ENCODE results near the gene SLC9C2.
A peak's percentile ranks its signal among the peaks of the same experiment; 100 is the strongest.
"Not testable (repeated sequence)": the region's sequence is repeated elsewhere in the genome, so short reads cannot be mapped to it uniquely, and the experiment has no call there.

The SLC9C2 gene

GRCh38 chr1:173514503-173514902, 88.4 kb downstream of the SLC9C2 start:
- not testable (repeated sequence) for H3K9ac ChIP-seq (ENCODE audit: low read length); H3K27ac ChIP-seq (ENCODE audit: low read length); H3K36me3 ChIP-seq (ENCODE audit: control insufficient read depth, low read depth, low read length); H3K27me3 ChIP-seq (ENCODE audit: control insufficient read depth, insufficient read depth, low read length); H3K4me3 ChIP-seq (ENCODE audit: low read length); H3K9me3 ChIP-seq (ENCODE audit: control insufficient read depth, low read depth, low read length)
- H3K4me1 ChIP-seq (ENCODE audit: control insufficient read depth, low read depth, low read length): peaks cover 10% of the 10 kb centered on the region

- Histone ChIP-seq H3K4me3 (ENCODE audit: low read length) (no peak overlapping the region), H3K4me1 (ENCODE audit: control insufficient read depth, low read depth, low read length) (peaks cover 13% of the 10 kb centered on the region), H3K36me3 (ENCODE audit: control insufficient read depth, low read depth, low read length) (no peaks in the 10 kb centered on the region), H3K9me3 (ENCODE audit: control insufficient read depth, low read depth, low read length) (no peaks in the 10 kb centered on the region), H3K9ac (ENCODE audit: low read length) (no peak overlapping the region), H3K27me3 (ENCODE audit: control insufficient read depth, insufficient read depth, low read length) (no peaks in the 10 kb centered on the region), H3K27ac (ENCODE audit: low read length) (no peak overlapping the region)
These were observed 93.1 kb downstream of the SLC9C2 start for GRCh38 chr1:173509797-173510196.

GRCh38 chr1:173508541-173508940, 94.3 kb downstream of the SLC9C2 start:
- Histone ChIP-seq H3K4me3 (ENCODE audit: low read length) (no peak overlapping the region), H3K4me1 (ENCODE audit: control insufficient read depth, low read depth, low read length) (peaks cover 13% of the 10 kb centered on the region), H3K36me3 (ENCODE audit: control insufficient read depth, low read depth, low read length) (no peaks in the 10 kb centered on the region), H3K27ac (ENCODE audit: low read length) (no peak overlapping the region), H3K27me3 (ENCODE audit: control insufficient read depth, insufficient read depth, low read length) (no peaks in the 10 kb centered on the region), H3K9ac (ENCODE audit: low read length) (no peak overlapping the region), H3K9me3 (ENCODE audit: control insufficient read depth, low read depth, low read length) (no peaks in the 10 kb centered on the region)

- H3K4me3 ChIP-seq (ENCODE audit: low read length): no peak overlapping the region
- peak overlapping the region; percentile 13 for H3K27ac ChIP-seq (ENCODE audit: low read length)
- peaks cover 13% of the 10 kb centered on the region for H3K4me1 ChIP-seq (ENCODE audit: control insufficient read depth, low read depth, low read length)
- H3K9ac ChIP-seq (ENCODE audit: low read length): no peak overlapping the region
- H3K27me3 ChIP-seq (ENCODE audit: control insufficient read depth, insufficient read depth, low read length): no peaks in the 10 kb centered on the region
- H3K9me3 ChIP-seq (ENCODE audit: control insufficient read depth, low read depth, low read length): no peaks in the 10 kb centered on the region
- no peaks in the 10 kb centered on the region for H3K36me3 ChIP-seq (ENCODE audit: control insufficient read depth, low read depth, low read length)
These were observed 95.0 kb downstream of the SLC9C2 start for GRCh38 chr1:173507847-173508209.

GRCh38 chr1:173507205-173507846, 95.5 kb downstream of the SLC9C2 start:
- no peaks in the 10 kb centered on the region for H3K27me3 ChIP-seq (ENCODE audit: control insufficient read depth, insufficient read depth, low read length)
- no peak overlapping the region for H3K9ac ChIP-seq (ENCODE audit: low read length)
- H3K4me3 ChIP-seq (ENCODE audit: low read length): no peak overlapping the region
- H3K4me1 ChIP-seq (ENCODE audit: control insufficient read depth, low read depth, low read length): peaks cover 13% of the 10 kb centered on the region
- peak overlapping the region; percentile 13 for H3K27ac ChIP-seq (ENCODE audit: low read length)
- no peaks in the 10 kb centered on the region for H3K9me3 ChIP-seq (ENCODE audit: control insufficient read depth, low read depth, low read length)
- H3K36me3 ChIP-seq (ENCODE audit: control insufficient read depth, low read depth, low read length): no peaks in the 10 kb centered on the region

- Histone ChIP-seq H3K36me3 (ENCODE audit: control insufficient read depth, low read depth, low read length) (no peaks in the 10 kb centered on the region), H3K9me3 (ENCODE audit: control insufficient read depth, low read depth, low read length) (no peaks in the 10 kb centered on the region), H3K4me1 (ENCODE audit: control insufficient read depth, low read depth, low read length) (peaks cover 13% of the 10 kb centered on the region), H3K27me3 (ENCODE audit: control insufficient read depth, insufficient read depth, low read length) (no peaks in the 10 kb centered on the region), H3K4me3 (ENCODE audit: low read length) (no peak overlapping the region), H3K9ac (ENCODE audit: low read length) (no peak overlapping the region), H3K27ac (ENCODE audit: low read length) (no peak overlapping the region)
These were observed 96.4 kb downstream of the SLC9C2 start for GRCh38 chr1:173506437-173506836.

- Histone ChIP-seq H3K27me3 (ENCODE audit: control insufficient read depth, insufficient read depth, low read length) (no peaks in the 10 kb centered on the region), H3K4me1 (ENCODE audit: control insufficient read depth, low read depth, low read length) (peaks cover 13% of the 10 kb centered on the region), H3K4me3 (ENCODE audit: low read length) (no peak overlapping the region), H3K36me3 (ENCODE audit: control insufficient read depth, low read depth, low read length) (no peaks in the 10 kb centered on the region), H3K9me3 (ENCODE audit: control insufficient read depth, low read depth, low read length) (no peaks in the 10 kb centered on the region), H3K27ac (ENCODE audit: low read length) (no peak overlapping the region), H3K9ac (ENCODE audit: low read length) (no peak overlapping the region)
These were observed 97.5 kb downstream of the SLC9C2 start for GRCh38 chr1:173505391-173505790.

- H3K9ac ChIP-seq (ENCODE audit: low read length): no peak overlapping the region
- no peak overlapping the region for H3K4me3 ChIP-seq (ENCODE audit: low read length)
- H3K27me3 ChIP-seq (ENCODE audit: control insufficient read depth, insufficient read depth, low read length): no peaks in the 10 kb centered on the region
- no peaks in the 10 kb centered on the region for H3K9me3 ChIP-seq (ENCODE audit: control insufficient read depth, low read depth, low read length)
- H3K36me3 ChIP-seq (ENCODE audit: control insufficient read depth, low read depth, low read length): no peaks in the 10 kb centered on the region
- H3K27ac ChIP-seq (ENCODE audit: low read length): no peak overlapping the region
- peaks cover 13% of the 10 kb centered on the region for H3K4me1 ChIP-seq (ENCODE audit: control insufficient read depth, low read depth, low read length)
These were observed 98.6 kb downstream of the SLC9C2 start for GRCh38 chr1:173504268-173504667.

- Histone ChIP-seq H3K36me3 (ENCODE audit: control insufficient read depth, low read depth, low read length) (no peaks in the 10 kb centered on the region), H3K4me3 (ENCODE audit: low read length) (no peak overlapping the region), H3K9ac (ENCODE audit: low read length) (no peak overlapping the region), H3K27ac (ENCODE audit: low read length) (no peak overlapping the region), H3K27me3 (ENCODE audit: control insufficient read depth, insufficient read depth, low read length) (no peaks in the 10 kb centered on the region), H3K9me3 (ENCODE audit: control insufficient read depth, low read depth, low read length) (no peaks in the 10 kb centered on the region), H3K4me1 (ENCODE audit: control insufficient read depth, low read depth, low read length) (peaks cover 13% of the 10 kb centered on the region)
These were observed 99.5 kb downstream of the SLC9C2 start for GRCh38 chr1:173503391-173503790.

- Histone ChIP-seq H3K27ac (ENCODE audit: low read length) (no peak overlapping the region), H3K36me3 (ENCODE audit: control insufficient read depth, low read depth, low read length) (no peaks in the 10 kb centered on the region), H3K4me1 (ENCODE audit: control insufficient read depth, low read depth, low read length) (peaks cover 6% of the 10 kb centered on the region), H3K4me3 (ENCODE audit: low read length) (no peak overlapping the region), H3K9me3 (ENCODE audit: control insufficient read depth, low read depth, low read length) (peaks cover 3% of the 10 kb centered on the region), H3K27me3 (ENCODE audit: control insufficient read depth, insufficient read depth, low read length) (no peaks in the 10 kb centered on the region), H3K9ac (ENCODE audit: low read length) (no peak overlapping the region)
These were observed 100.8 kb downstream of the SLC9C2 start for GRCh38 chr1:173502104-173502503.

- no peaks in the 10 kb centered on the region for H3K27me3 ChIP-seq (ENCODE audit: control insufficient read depth, insufficient read depth, low read length)
- H3K9ac ChIP-seq (ENCODE audit: low read length): no peak overlapping the region
- H3K9me3 ChIP-seq (ENCODE audit: control insufficient read depth, low read depth, low read length): peaks cover 21% of the 10 kb centered on the region
- H3K4me1 ChIP-seq (ENCODE audit: control insufficient read depth, low read depth, low read length): no peaks in the 10 kb centered on the region
- no peaks in the 10 kb centered on the region for H3K36me3 ChIP-seq (ENCODE audit: control insufficient read depth, low read depth, low read length)
- H3K27ac ChIP-seq (ENCODE audit: low read length): no peak overlapping the region
- H3K4me3 ChIP-seq (ENCODE audit: low read length): no peak overlapping the region
These were observed 103.1 kb downstream of the SLC9C2 start for GRCh38 chr1:173499729-173500128.

- Histone ChIP-seq H3K4me3 (ENCODE audit: low read length) (no peak overlapping the region), H3K36me3 (ENCODE audit: control insufficient read depth, low read depth, low read length) (no peaks in the 10 kb centered on the region), H3K27ac (ENCODE audit: low read length) (no peak overlapping the region), H3K27me3 (ENCODE audit: control insufficient read depth, insufficient read depth, low read length) (no peaks in the 10 kb centered on the region), H3K4me1 (ENCODE audit: control insufficient read depth, low read depth, low read length) (no peaks in the 10 kb centered on the region), H3K9ac (ENCODE audit: low read length) (no peak overlapping the region), H3K9me3 (ENCODE audit: control insufficient read depth, low read depth, low read length) (peaks cover 21% of the 10 kb centered on the region)
These were observed 106.0 kb downstream of the SLC9C2 start for GRCh38 chr1:173496757-173497320.

Measured in iPS-18a (cell line).